ENCODE data around the gene SLC8B1.
A peak's percentile ranks its signal among the peaks of the same experiment; 100 is the strongest.

SLC8B1 gene

GRCh38 chr12:113325916-113326315 is 9.0 kb downstream of the SLC8B1 start:
- TF ChIP-seq CTCF (conservative IDR thresholded peaks at IDR 0.05; ENCODE audit: control insufficient read depth, insufficient read depth, low read depth, low read length) = no peak
- DNase-seq (ENCODE audit: low read depth) = peak; percentile 83
- no peak overlapping the region for H3K4me3 ChIP-seq (ENCODE audit: control insufficient read depth, low read depth, low read length)

- H3K4me3 ChIP-seq (ENCODE audit: control insufficient read depth, low read depth, low read length) = no peak overlapping the region
- TF ChIP-seq CTCF (conservative IDR thresholded peaks at IDR 0.05; ENCODE audit: control insufficient read depth, insufficient read depth, low read depth, low read length) = no peak
- DNase-seq (ENCODE audit: low read depth) = peak; percentile 88
These were observed 12.6 kb downstream of the SLC8B1 start for GRCh38 chr12:113322343-113322742.

GRCh38 chr12:113320401-113320800 is 14.5 kb downstream of the SLC8B1 start:
- TF ChIP-seq CTCF (conservative IDR thresholded peaks at IDR 0.05; ENCODE audit: control insufficient read depth, insufficient read depth, low read depth, low read length) = no peak
- no peak overlapping the region for H3K4me3 ChIP-seq (ENCODE audit: control insufficient read depth, low read depth, low read length)
- no peak for DNase-seq (ENCODE audit: low read depth)

- no peak for TF ChIP-seq CTCF (conservative IDR thresholded peaks at IDR 0.05; ENCODE audit: control insufficient read depth, insufficient read depth, low read depth, low read length)
- no peak overlapping the region for H3K4me3 ChIP-seq (ENCODE audit: control insufficient read depth, low read depth, low read length)
- DNase-seq (ENCODE audit: low read depth) = no peak
These were observed 15.8 kb downstream of the SLC8B1 start for GRCh38 chr12:113318900-113319628.

GRCh38 chr12:113318046-113318656 is 16.8 kb downstream of the SLC8B1 start:
- no peak for TF ChIP-seq CTCF (conservative IDR thresholded peaks at IDR 0.05; ENCODE audit: control insufficient read depth, insufficient read depth, low read depth, low read length)
- no peak for DNase-seq (ENCODE audit: low read depth)
- H3K4me3 ChIP-seq (ENCODE audit: control insufficient read depth, low read depth, low read length) = no peak overlapping the region

- H3K4me3 ChIP-seq (ENCODE audit: control insufficient read depth, low read depth, low read length) = no peak overlapping the region
- no peak for TF ChIP-seq CTCF (conservative IDR thresholded peaks at IDR 0.05; ENCODE audit: control insufficient read depth, insufficient read depth, low read depth, low read length)
- DNase-seq (ENCODE audit: low read depth) = no peak
These were observed 17.8 kb downstream of the SLC8B1 start for GRCh38 chr12:113317122-113317521.
